Breast epithelium (tissue), 3 donors: ENCODE measurements around the gene BAIAP2L2.

Experiments used
- CTCF ChIP-seq, 3 donors: fragments of 450-650 bp; IDR thresholded peaks; one replicate each; pipeline ENCODE4 v1.5.1; 2016 to 2017; ENCODE audit warnings: antibody characterized with exemption in 3 of 3, mild to moderate bottlenecking in 3 of 3, moderate library complexity in 3 of 3
- POLR2AphosphoS5 ChIP-seq, 3 donors: sonication (generic); formaldehyde crosslinking; IDR thresholded peaks; one replicate each; pipeline ENCODE4 v1.6.1; 2017; ENCODE audit warnings: antibody characterized with exemption in 3 of 3

GRCh38 chr22:38153821-38154562 is 43.5 kb upstream of the BAIAP2L2 start:
- TF ChIP-seq POLR2AphosphoS5 (IDR thresholded peaks at IDR 0.05) (no peak), CTCF (IDR thresholded peaks at IDR 0.05) (no peak)
